H1 (cell line): ENCODE data around the gene ADORA1. TPM values are rescaled to one million over a fixed set of nuclear protein-coding genes. Genes with fewer than 3 reads are reported as not detected.

Source experiments
- CTCF ChIA-PET: fragments of 300-600 bp; sonication (Branson Sonifier 250); formaldehyde crosslinking; loops from one replicate; lab custom pipeline; 2021; ENCODE audit not compliant: partially characterized antibody; lab: Charles Lee
- POLR2A ChIA-PET: fragments of 300-600 bp; sonication (Branson Sonifier 250); formaldehyde crosslinking; loops from one replicate; lab custom pipeline; 2021; ENCODE audit warnings: inconsistent platforms; ENCODE audit not compliant: partially characterized antibody; lab: Charles Lee
- DNase-seq, 2 experiments: peaks; one replicate each; pipeline versions ENCODE4 v3.0.0 to v3.0.0-alpha.2; 2010 to 2022; ENCODE audit warnings: low spot score in 2 of 2, low read depth in 1 of 2, mixed read lengths in 1 of 2
- FAIRE-seq: peaks from 2 replicates; lab custom pipeline; 2011; peaks lifted over from hg19 to GRCh38; lab: Jason Lieb, UNC
- H2AFZ ChIP-seq: 2 replicates; pipeline ENCODE4 v1.8.1; 2012; ENCODE audit warnings: low read length, inconsistent platforms
- H2AK5ac ChIP-seq: 2 replicates; pipeline ENCODE4 v1.6.1; 2013; ENCODE audit warnings: low read depth, low read length
- H2BK120ac ChIP-seq: replicated peaks from 2 replicates; pipeline ENCODE3; 2013; ENCODE audit warnings: low read depth, low read length, inconsistent platforms
- H2BK12ac ChIP-seq: 2 replicates; pipeline ENCODE4 v1.6.1; 2013; ENCODE audit warnings: low read depth, low read length
- H2BK15ac ChIP-seq: 2 replicates; pipeline ENCODE4 v1.6.1; 2013; ENCODE audit warnings: low read length
- H2BK20ac ChIP-seq: 2 replicates; pipeline ENCODE4 v1.6.1; 2013; ENCODE audit warnings: low read length
- H2BK5ac ChIP-seq: 2 replicates; pipeline ENCODE4 v1.6.1; 2013; ENCODE audit warnings: low read depth, low read length
- H3K14ac ChIP-seq: 2 replicates; pipeline ENCODE4 v1.6.1; 2013; ENCODE audit warnings: inconsistent platforms; ENCODE audit not compliant: insufficient read length
- H3K18ac ChIP-seq: 2 replicates; pipeline ENCODE4 v1.6.1; 2013; ENCODE audit warnings: low read length; ENCODE audit errors: extremely low read depth
- H3K23ac ChIP-seq: 2 replicates; pipeline ENCODE4 v1.6.1; 2013; ENCODE audit warnings: inconsistent platforms; ENCODE audit not compliant: insufficient read length
- H3K23me2 ChIP-seq: 2 replicates; pipeline ENCODE4 v1.6.1; 2013; ENCODE audit warnings: low read depth, low read length
- H3K27ac ChIP-seq: 2 replicates; pipeline ENCODE4 v1.6.1; 2011; ENCODE audit warnings: low read depth, low read length, inconsistent platforms
- H3K27me3 ChIP-seq, 4 experiments: replicated peaks in 1 of 4; 1 replicate in 1 of 4; 2 replicates in 3 of 4; pipeline versions ENCODE4 v1.6.1 to v1.8.1; 2011 to 2013; ENCODE audit warnings: low read length in 3 of 4, mild to moderate bottlenecking in 3 of 4, inconsistent platforms in 2 of 4, mixed read lengths in 2 of 4, moderate library complexity in 1 of 4; ENCODE audit not compliant: control insufficient read depth in 3 of 4, insufficient read depth in 3 of 4; ENCODE audit errors: extremely low read depth in 1 of 4
- H3K36me3 ChIP-seq, 4 experiments: 2 replicates each; pipeline versions ENCODE4 v1.6.1 to v1.8.1; 2011 to 2013; ENCODE audit warnings: mild to moderate bottlenecking in 4 of 4, low read length in 3 of 4, moderate library complexity in 2 of 4, control low read depth in 1 of 4, inconsistent platforms in 1 of 4; ENCODE audit not compliant: insufficient read depth in 4 of 4, control insufficient read depth in 2 of 4
- H3K4ac ChIP-seq: replicated peaks from 2 replicates; pipeline ENCODE3; 2013; ENCODE audit warnings: low read length, low read depth, mixed read lengths, inconsistent platforms; ENCODE audit not compliant: insufficient read length
- H3K4me1 ChIP-seq, 4 experiments: replicated peaks in 1 of 4; 1 replicate in 1 of 4; 2 replicates in 3 of 4; pipeline versions ENCODE4 v1.6.1 to v1.8.1; 2011 to 2013; ENCODE audit warnings: low read length in 3 of 4, inconsistent platforms in 2 of 4, mixed read lengths in 1 of 4; ENCODE audit not compliant: insufficient read depth in 4 of 4, control insufficient read depth in 3 of 4
- H3K4me2 ChIP-seq, 2 experiments: 2 replicates each; pipeline versions ENCODE4 v1.6.1 to v1.8.1; 2011 to 2013; ENCODE audit warnings: low read depth in 2 of 2, low read length in 2 of 2, control low read depth in 1 of 2, inconsistent platforms in 1 of 2, mild to moderate bottlenecking in 1 of 2; ENCODE audit not compliant: insufficient read depth in 1 of 2
- H3K4me3 ChIP-seq, 4 experiments: fragments of 200-600, 300-600 bp in 1 of 4; sonication (generic), shearing (Covaris generic), sonication (Bioruptor Twin) in 1 of 4; 2 replicates each; pipeline versions ENCODE4 v1.5.1 to v1.8.1; 2011 to 2016; ENCODE audit warnings: low read length in 4 of 4, low read depth in 3 of 4, control low read depth in 2 of 4, inconsistent platforms in 2 of 4, mild to moderate bottlenecking in 2 of 4, mixed read lengths in 1 of 4, moderate library complexity in 1 of 4; ENCODE audit not compliant: insufficient read depth in 2 of 4; ENCODE audit errors: extremely low read depth in 1 of 4
- H3K56ac ChIP-seq: replicated peaks from 2 replicates; pipeline ENCODE3; 2013; ENCODE audit warnings: low read depth, mild to moderate bottlenecking, mixed read lengths, low read length, inconsistent platforms; ENCODE audit not compliant: insufficient read length
- H3K79me1 ChIP-seq: 2 replicates; pipeline ENCODE4 v1.6.1; 2013; ENCODE audit warnings: low read depth, low read length, control low read depth
- H3K79me2 ChIP-seq, 2 experiments: 2 replicates each; pipeline versions ENCODE4 v1.6.1 to v1.8.1; 2012 to 2013; ENCODE audit warnings: low read length in 2 of 2, mild to moderate bottlenecking in 2 of 2, inconsistent platforms in 1 of 2; ENCODE audit not compliant: insufficient read depth in 2 of 2, control insufficient read depth in 1 of 2
- H3K9ac ChIP-seq, 4 experiments: replicated peaks in 1 of 4; 1 replicate in 1 of 4; 2 replicates in 3 of 4; pipeline versions ENCODE4 v1.6.1 to v1.8.1; 2011 to 2013; ENCODE audit warnings: low read depth in 3 of 4, low read length in 3 of 4, control low read depth in 2 of 4, mild to moderate bottlenecking in 2 of 4, moderate library complexity in 2 of 4, inconsistent platforms in 1 of 4; ENCODE audit errors: extremely low read depth in 1 of 4
- H3K9me3 ChIP-seq, 2 experiments: 2 replicates each; pipeline versions ENCODE4 v1.6.1 to v1.8.1; 2012 to 2013; ENCODE audit warnings: mild to moderate bottlenecking in 2 of 2, moderate library complexity in 2 of 2, control low read depth in 1 of 2, inconsistent platforms in 1 of 2, low read depth in 1 of 2, low read length in 1 of 2, mixed read lengths in 1 of 2; ENCODE audit not compliant: insufficient read depth in 2 of 2
- H4K20me1 ChIP-seq, 2 experiments: replicated peaks in 1 of 2; 2 replicates each; pipeline versions ENCODE3 to v1.8.1; 2011 to 2013; ENCODE audit warnings: inconsistent platforms in 2 of 2, low read length in 2 of 2, mild to moderate bottlenecking in 1 of 2; ENCODE audit not compliant: insufficient read depth in 2 of 2, control insufficient read depth in 1 of 2
- H4K5ac ChIP-seq: 2 replicates; pipeline ENCODE4 v1.6.1; 2013; ENCODE audit warnings: low read length, low read depth, mixed read lengths, inconsistent platforms; ENCODE audit not compliant: insufficient read length
- H4K8ac ChIP-seq: 2 replicates; pipeline ENCODE4 v1.8.0; 2013; ENCODE audit warnings: mild to moderate bottlenecking, moderate library complexity, low read length, inconsistent platforms; ENCODE audit not compliant: insufficient read depth; ENCODE audit errors: extremely low read depth
- H4K91ac ChIP-seq: replicated peaks from 2 replicates; pipeline ENCODE3; 2013; ENCODE audit warnings: low read length, mixed read lengths, inconsistent platforms; ENCODE audit not compliant: insufficient read length
- CEBPB ChIP-seq: IDR thresholded peaks from 2 replicates; pipeline ENCODE4 v1.6.1; 2012; ENCODE audit warnings: low read depth, low read length
- EP300 ChIP-seq, 2 experiments: IDR thresholded peaks; 1 replicate in 1 of 2; 2 replicates in 1 of 2; pipeline ENCODE4 v1.6.1; 2011 to 2012; ENCODE audit warnings: low read depth in 2 of 2, low read length in 2 of 2, mild to moderate bottlenecking in 2 of 2, borderline replicate concordance in 1 of 2, inconsistent platforms in 1 of 2, moderate library complexity in 1 of 2
- EZH2 ChIP-seq: fragments of 200-600 bp; sonication (generic); IDR thresholded peaks from 2 replicates; pipeline ENCODE4 v1.7.1; 2012; ENCODE audit warnings: low read depth, mild to moderate bottlenecking, moderate library complexity, low read length, inconsistent platforms; ENCODE audit not compliant: severe bottlenecking
- JUN ChIP-seq: IDR thresholded peaks from 2 replicates; pipeline ENCODE4 v1.6.1; 2011; ENCODE audit warnings: low read depth, mild to moderate bottlenecking, improper control_type of control experiment, low read length
- JUND ChIP-seq: IDR thresholded peaks from 2 replicates; pipeline ENCODE4 v1.6.1; 2011; ENCODE audit warnings: mild to moderate bottlenecking, improper control_type of control experiment, low read length
- RBBP5 ChIP-seq: IDR thresholded peaks from 2 replicates; pipeline ENCODE4 v1.7.1; 2012; ENCODE audit warnings: low read depth, mild to moderate bottlenecking, inconsistent platforms, low read length, moderate library complexity, borderline replicate concordance
- SUZ12 ChIP-seq: fragments of 200-600 bp; sonication (generic); IDR thresholded peaks from 2 replicates; pipeline ENCODE4 v1.6.1; 2012; ENCODE audit warnings: mild to moderate bottlenecking, inconsistent platforms, low read length, moderate library complexity, mixed read lengths
- TAF1 ChIP-seq: IDR thresholded peaks from 2 replicates; pipeline ENCODE4 v1.6.1; 2011; ENCODE audit warnings: mild to moderate bottlenecking, low read depth, low read length
- TAF7 ChIP-seq: optimal IDR thresholded peaks from 2 replicates; pipeline ENCODE3; 2011; ENCODE audit warnings: low read depth, mild to moderate bottlenecking, inconsistent platforms, low read length, moderate library complexity, borderline replicate concordance
- TEAD4 ChIP-seq: IDR thresholded peaks from 2 replicates; pipeline ENCODE4 v1.6.1; 2012; ENCODE audit warnings: low read depth, low read length, inconsistent platforms, mixed read lengths
- WGBS, 2 experiments: shearing (Covaris generic) in 1 of 2; methylation state at CpG; one replicate each; pipeline versions ENCODE4 v1.1.6 to v1.1.7; 2013 to 2015; ENCODE audit warnings: low lambda C conversion rate in 2 of 2, mixed read lengths in 2 of 2, inconsistent platforms in 1 of 2, low coverage in 1 of 2, missing lambda C conversion rate in 1 of 2; ENCODE audit not compliant: insufficient replicate concordance in 2 of 2, insufficient coverage in 1 of 2, insufficient read length in 1 of 2; ENCODE audit errors: extremely low coverage in 1 of 2, missing lambda C conversion rate in 1 of 2; 5-methylcytosine and 5-hydroxymethylcytosine counted together
- polyA plus RNA-seq, 7 experiments: library from polyadenylated mRNA; depleted of rRNA in 3 of 7; stranded (reverse) in 5 of 7; unstranded in 2 of 7; fragments of >200 nt in 5 of 7; fragments of 200-250 nt in 2 of 7; gene quantifications; 1 replicate in 5 of 7; 2 replicates in 1 of 7; 4 replicates in 1 of 7; pipeline versions ENCODE4 v1.2.1 to v1.2.3, GENCODE V29; 2011 to 2013; ENCODE audit warnings: missing spikeins in 2 of 7, mixed read lengths in 2 of 7
- total RNA-seq: library from RNA; stranded (reverse); fragmentation: NEBNext Ultra II Directional; extraction: Animal tissue kit (Norgen Biotek cat#: 25700); gene quantifications from 2 replicates; pipeline ENCODE4 v1.2.1, GENCODE V29; 2021
- TF ChIP-seq, protein P1 (sequence below): IDR thresholded peaks from 2 replicates; pipeline ENCODE4 v1.6.1; 2012; ENCODE audit warnings: inconsistent platforms

Gene ADORA1
- total and polyA plus RNA-seq, 2 of the 8 experiments (the other 6 are each of a cell fraction or from before 2014, with no cell fraction given) = 3.3 to 6.7 TPM

DNA sequence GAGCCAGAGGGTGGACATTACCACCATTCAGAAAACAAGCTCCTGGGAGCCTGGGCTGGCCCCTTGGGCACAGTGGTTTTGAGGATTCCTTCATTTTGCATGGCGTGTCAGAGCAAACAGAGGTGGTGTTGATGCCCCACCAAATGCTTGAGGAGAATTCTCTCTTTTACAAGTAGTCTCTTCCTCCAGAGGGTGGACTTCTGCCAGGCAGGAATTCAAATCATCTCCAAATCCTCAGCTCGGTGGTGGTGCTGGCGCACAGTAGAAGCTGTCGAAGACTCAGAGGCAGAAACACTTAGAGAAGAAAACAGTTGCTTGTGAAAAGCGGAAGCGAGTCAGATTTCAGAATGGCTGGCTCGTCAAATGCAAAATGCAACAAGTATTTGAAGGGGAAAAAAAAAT is 62.4 kb downstream of the ADORA1 start:
- Histone ChIP-seq H3K36me3 (no peaks in the 10 kb centered on the region), H3K9ac (no peak overlapping the region), H3K79me1 (no peaks in the 10 kb centered on the region), H4K91ac (no peak overlapping the region), H3K4me1 (peaks cover 6 to 17% (median 11%) of the 10 kb centered on the region in 4 experiments), H3K4me3 (no peak overlapping the region), H2BK12ac (no peak overlapping the region), H3K27ac (no peak overlapping the region), H2AK5ac (no peak overlapping the region), H2BK15ac (no peak overlapping the region), H4K20me1 (no peaks in the 10 kb centered on the region), H4K8ac (no peak overlapping the region), H2BK20ac (no peak overlapping the region), H4K5ac (no peak overlapping the region), H2AFZ (no peak overlapping the region), H3K14ac (no peak overlapping the region), H2BK120ac (no peak overlapping the region), H3K23me2 (no peaks in the 10 kb centered on the region), H3K9me3 (no peaks in the 10 kb centered on the region), H3K18ac (no peak overlapping the region), H3K79me2 (no peaks in the 10 kb centered on the region), H3K56ac (no peak overlapping the region), H2BK5ac (no peak overlapping the region), H3K4ac (no peak overlapping the region), H3K23ac (no peak overlapping the region), H3K27me3 (no peaks in the 10 kb centered on the region), H3K4me2 (no peak overlapping the region)
- TF ChIP-seq TEAD4 (no peak), JUND (no peak), TAF1 (no peak), RBBP5 (no peak), JUN (no peak), EP300 (IDR thresholded peaks at IDR 0.05; ENCODE audit: borderline replicate concordance in 1 of 2, low read depth in 2 of 2, low read length in 2 of 2) (no peak), TAF7 (no peak), SUZ12 (no peak), CEBPB (no peak), EZH2 (no peak)
- TF ChIP-seq, protein P1, sequence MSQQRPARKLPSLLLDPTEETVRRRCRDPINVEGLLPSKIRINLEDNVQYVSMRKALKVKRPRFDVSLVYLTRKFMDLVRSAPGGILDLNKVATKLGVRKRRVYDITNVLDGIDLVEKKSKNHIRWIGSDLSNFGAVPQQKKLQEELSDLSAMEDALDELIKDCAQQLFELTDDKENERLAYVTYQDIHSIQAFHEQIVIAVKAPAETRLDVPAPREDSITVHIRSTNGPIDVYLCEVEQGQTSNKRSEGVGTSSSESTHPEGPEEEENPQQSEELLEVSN = no peak
- FAIRE-seq (no peak), DNase-seq (no peak)
- 79% methylated on average over 7 of the region's 7 CpGs; no CpG with 5 or more reads in 1 of the 2 experiments for WGBS, 2 experiments
- CTCF ChIA-PET = interaction anchor here (0.6 to 5.7 kb wide), 9 partner anchors 8 to 202 kb away, joined by 3 to 33 read pairs (median 4); no protein-coding TSS in a partner anchor
- POLR2A ChIA-PET = no interaction called here
